H1 (cell line): Measurements from ENCODE around the gene WDR6. TPM values are rescaled to one million over a fixed set of nuclear protein-coding genes. Genes with fewer than 3 reads are reported as not detected.
A peak's percentile ranks its signal among the peaks of the same experiment; 100 is the strongest.

ENCODE experiments used
- CBX5 ChIP-seq: fragments of 300-800, 300-1000 bp; sonication (generic); IDR thresholded peaks from 2 replicates; pipeline ENCODE4 v1.7.1; 2016; ENCODE audit warnings: antibody characterized with exemption, low read length, low read depth
- E2F6 ChIP-seq: IDR thresholded peaks from 2 replicates; pipeline ENCODE4 v1.6.1; 2012; ENCODE audit warnings: inconsistent platforms
- GABPA ChIP-seq: IDR thresholded peaks from 2 replicates; pipeline ENCODE4 v1.6.1; 2011; ENCODE audit warnings: mild to moderate bottlenecking, low read length, moderate library complexity, borderline replicate concordance; ENCODE audit not compliant: insufficient read depth
- MAX ChIP-seq: IDR thresholded peaks from 2 replicates; pipeline ENCODE4 v1.6.1; 2012; ENCODE audit warnings: inconsistent platforms
- NRF1 ChIP-seq: IDR thresholded peaks from 2 replicates; pipeline ENCODE4 v1.6.1; 2011; ENCODE audit warnings: mild to moderate bottlenecking, low read depth, low read length, improper control_type of control experiment
- PHF8 ChIP-seq: fragments of 200-600 bp; sonication (generic); conservative IDR thresholded peaks from 2 replicates; pipeline ENCODE4 v1.7.1; 2012; ENCODE audit warnings: low read depth, mild to moderate bottlenecking, inconsistent platforms, low read length, moderate library complexity
- RBBP5 ChIP-seq: IDR thresholded peaks from 2 replicates; pipeline ENCODE4 v1.7.1; 2012; ENCODE audit warnings: low read depth, mild to moderate bottlenecking, inconsistent platforms, low read length, moderate library complexity, borderline replicate concordance
- SP4 ChIP-seq: IDR thresholded peaks from 2 replicates; pipeline ENCODE4 v1.6.1; 2012; ENCODE audit warnings: low read length, inconsistent platforms
- polyA plus RNA-seq, 7 experiments: library from polyadenylated mRNA; depleted of rRNA in 3 of 7; stranded (reverse) in 5 of 7; unstranded in 2 of 7; fragments of >200 nt in 5 of 7; fragments of 200-250 nt in 2 of 7; gene quantifications; 1 replicate in 5 of 7; 2 replicates in 1 of 7; 4 replicates in 1 of 7; pipeline versions ENCODE4 v1.2.1 to v1.2.3, GENCODE V29; 2011 to 2013; ENCODE audit warnings: missing spikeins in 2 of 7, mixed read lengths in 2 of 7
- total RNA-seq: library from RNA; stranded (reverse); fragmentation: NEBNext Ultra II Directional; extraction: Animal tissue kit (Norgen Biotek cat#: 25700); gene quantifications from 2 replicates; pipeline ENCODE4 v1.2.1, GENCODE V29; 2021

Gene WDR6
- total and polyA plus RNA-seq, 2 of the 8 experiments (the other 6 are each of a cell fraction or from before 2014, with no cell fraction given), result 180 to 257 TPM

- 0 out of 2 replicates have a peak, but pooled peaks have one; percentile 79 for TF ChIP-seq GABPA
- TF ChIP-seq SP4, result no peak
- TF ChIP-seq NRF1, result peak; percentile 39
- peak; percentile 59; the same call in 1 of the 2 replicates for TF ChIP-seq PHF8
- peak; percentile 34; the same call in 1 of the 2 replicates for TF ChIP-seq MAX
- TF ChIP-seq E2F6, result 0 out of 2 replicates have a peak, but pooled peaks have one; percentile 11
- TF ChIP-seq CBX5, result no peak
- TF ChIP-seq RBBP5, result no peak; the same call in 1 of the 2 replicates
Measured at GRCh38 chr3:49017971-49018706, 10.9 kb downstream of the WDR6 start, which contains the start of gene DALRD3 (continued).
